Hindlimb muscle (tissue), 1 donor: ENCODE data around the gene IQGAP2. TPM values are rescaled to one million over a fixed set of nuclear protein-coding genes. Genes with fewer than 3 reads are reported as not detected.

Experiments
- DNase-seq: peaks from one replicate; pipeline ENCODE4 v3.0.0-alpha.2; 2013
- polyA plus RNA-seq: library from polyadenylated mRNA; unstranded; fragments of 120-200 nt; gene quantifications from one replicate; pipeline ENCODE4 v1.2.1, GENCODE V29; 2013; ENCODE audit not compliant: insufficient read length

IQGAP2 gene
- polyA plus RNA-seq, 1 donor: 6.6 TPM

- DNase-seq: peak; percentile 14
Measured at GRCh38 chr5:76691467-76692273, 288.6 kb downstream of the IQGAP2 start.

- DNase-seq: no peak
Measured at GRCh38 chr5:76692274-76692540, 289.1 kb downstream of the IQGAP2 start.

- DNase-seq: no peak
Measured at GRCh38 chr5:76692651-76693050, 289.6 kb downstream of the IQGAP2 start.

GRCh38 chr5:76693141-76693540 is 290.1 kb downstream of the IQGAP2 start:
- no peak for DNase-seq

- no peak for DNase-seq
Measured at GRCh38 chr5:76694317-76694716, 291.2 kb downstream of the IQGAP2 start.

- DNase-seq: no peak
Measured at GRCh38 chr5:76695346-76695745, 292.3 kb downstream of the IQGAP2 start.

- DNase-seq: no peak
Measured at GRCh38 chr5:76696251-76696650, 293.2 kb downstream of the IQGAP2 start.

- no peak for DNase-seq
Measured at GRCh38 chr5:76697670-76698069, 294.6 kb downstream of the IQGAP2 start.

- DNase-seq: no peak
Measured at GRCh38 chr5:76700571-76700970, 297.5 kb downstream of the IQGAP2 start.

GRCh38 chr5:76701298-76701697 is 298.2 kb downstream of the IQGAP2 start:
- DNase-seq: no peak

- no peak for DNase-seq
Measured at GRCh38 chr5:76703707-76704106, 300.6 kb downstream of the IQGAP2 start.

GRCh38 chr5:76704131-76704663 is 301.1 kb downstream of the IQGAP2 start:
- DNase-seq: no peak

- no peak for DNase-seq
Measured at GRCh38 chr5:76705574-76705973, 302.5 kb downstream of the IQGAP2 start.

- no peak for DNase-seq
Measured at GRCh38 chr5:76709762-76710161, 306.7 kb downstream of the IQGAP2 start.

- no peak for DNase-seq
Measured at GRCh38 chr5:76710991-76711390, 307.9 kb downstream of the IQGAP2 start.

GRCh38 chr5:76714751-76715485 is 311.8 kb downstream of the IQGAP2 start:
- no peak for DNase-seq

GRCh38 chr5:76715486-76715735 is 312.3 kb downstream of the IQGAP2 start:
- DNase-seq: peak; percentile 65

GRCh38 chr5:76715736-76716455 is 312.8 kb downstream of the IQGAP2 start, which contains the start of gene F2R:
TSS of gene F2R (plus strand) at chr5:76716126. CDS start at chr5:76716308, 182 bp downstream.
- DNase-seq: peak; percentile 83

GRCh38 chr5:76716456-76717157 is 313.5 kb downstream of the IQGAP2 start:
- DNase-seq: no peak

GRCh38 chr5:76717222-76718083 is 314.4 kb downstream of the IQGAP2 start:
- no peak for DNase-seq

- DNase-seq: no peak
Measured at GRCh38 chr5:76718381-76718832, 315.3 kb downstream of the IQGAP2 start.

- DNase-seq: no peak
Measured at GRCh38 chr5:76718880-76719279, 315.8 kb downstream of the IQGAP2 start.
